Mucosa of descending colon (tissue), 3 donors: ENCODE results near the gene CCDC112. TPM values are rescaled to one million over a fixed set of nuclear protein-coding genes. Genes with fewer than 3 reads are reported as not detected.

Experiments used
- ATAC-seq: fragments of 200-7000 bp; cut with Tn5 transposase; one replicate; pipeline ENCODE4 v1.9.1; 2020; ENCODE audit warnings: mild to moderate bottlenecking, moderate library complexity
- DNase-seq, 3 donors: peaks; one replicate each; pipeline ENCODE4 v3.0.0-alpha.2; 2020
- H3K36me3 ChIP-seq: fragments of 200-600 bp; one replicate; pipeline ENCODE4 v1.8.0; 2021; ENCODE audit warnings: low read depth, mild to moderate bottlenecking
- H3K4me1 ChIP-seq: fragments of 200-600 bp; one replicate; pipeline ENCODE4 v1.8.0; 2021; ENCODE audit warnings: low read depth, mild to moderate bottlenecking
- H3K4me3 ChIP-seq: fragments of 200-600 bp; one replicate; pipeline ENCODE4 v1.8.0; 2021; ENCODE audit warnings: mild to moderate bottlenecking
- H3K9me3 ChIP-seq: fragments of 200-600 bp; one replicate; pipeline ENCODE4 v1.8.0; 2021; ENCODE audit warnings: mild to moderate bottlenecking
- CTCF ChIP-seq: fragments of 200-600 bp; IDR thresholded peaks from one replicate; pipeline ENCODE4 v1.8.0; 2022; ENCODE audit warnings: antibody characterized with exemption, mild to moderate bottlenecking
- intact Hi-C, 2 donors: fragments of 100-400 bp; cut with DNase I in 1 of 2; cut with micrococcal nuclease in 1 of 2; formaldehyde crosslinking; loops; one replicate each; pipeline versions ENCODE4 v1.11.0 to v1.11.1; 2022; cut with DNase I, micrococcal nuclease
- total RNA-seq, 3 donors: library from RNA; stranded (reverse); fragmentation: NEBNext Ultra II Directional in 2 of 3; extraction: Animal tissue kit (Norgen Biotek cat#: 25700) in 2 of 3; gene quantifications; one replicate each; pipeline versions ENCODE4 v1.2.1 to v1.2.4, GENCODE V29; 2021 to 2023
- donor health status: DM: no; HTN: no; CAD: no; lungs with moderate emphysema.
- donor health status: DM: no; HTN: no; CAD: no.
- donor health status: DM: no; HTN: yes; CAD: no.

CCDC112 gene
- total RNA-seq, 3 donors from 2014 or later, result 9.1 to 11.5 (median 9.2) TPM

- H3K36me3 ChIP-seq, result no peaks in the 10 kb centered on the region
- no peaks in the 10 kb centered on the region for H3K9me3 ChIP-seq
These were observed 59.4 kb downstream of the CCDC112 start for GRCh38 chr5:115237066-115237465.

DNA sequence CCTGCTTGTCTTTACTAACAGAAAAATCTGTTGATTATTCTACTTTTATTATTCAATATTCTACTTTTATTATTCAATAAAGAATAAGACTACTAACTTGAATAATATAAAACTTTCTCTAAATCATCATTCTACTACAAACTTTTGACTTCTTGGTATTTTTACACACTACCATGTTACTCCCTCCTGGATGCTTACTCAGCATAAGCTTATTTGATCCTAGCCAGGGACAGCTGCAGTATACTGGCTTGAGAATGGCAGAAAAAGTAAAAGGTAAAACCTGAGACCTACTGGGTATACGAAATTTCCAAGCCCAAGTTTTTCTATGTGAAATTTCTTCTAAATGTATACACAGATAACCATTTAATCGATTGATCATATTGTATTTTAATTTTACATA is 59.9 kb downstream of the CCDC112 start:
- ATAC-seq, result no peak
- no peaks in the 10 kb centered on the region for H3K9me3 ChIP-seq
- intact Hi-C loops, result no loop called here
- no peak overlapping the region for H3K4me3 ChIP-seq
- no peaks in the 10 kb centered on the region for H3K36me3 ChIP-seq
- no peak for DNase-seq
- no peaks in the 10 kb centered on the region for H3K4me1 ChIP-seq
- TF ChIP-seq CTCF, result no peak

More at GRCh38 chr5:115237066-115237465, 59.4 kb downstream of the CCDC112 start:
- H3K4me1 ChIP-seq, result no peaks in the 10 kb centered on the region
- intact Hi-C loops, result no loop called here
- TF ChIP-seq CTCF, result no peak
- no peak overlapping the region for H3K4me3 ChIP-seq
- ATAC-seq (no peak), DNase-seq (no peak)

DNA sequence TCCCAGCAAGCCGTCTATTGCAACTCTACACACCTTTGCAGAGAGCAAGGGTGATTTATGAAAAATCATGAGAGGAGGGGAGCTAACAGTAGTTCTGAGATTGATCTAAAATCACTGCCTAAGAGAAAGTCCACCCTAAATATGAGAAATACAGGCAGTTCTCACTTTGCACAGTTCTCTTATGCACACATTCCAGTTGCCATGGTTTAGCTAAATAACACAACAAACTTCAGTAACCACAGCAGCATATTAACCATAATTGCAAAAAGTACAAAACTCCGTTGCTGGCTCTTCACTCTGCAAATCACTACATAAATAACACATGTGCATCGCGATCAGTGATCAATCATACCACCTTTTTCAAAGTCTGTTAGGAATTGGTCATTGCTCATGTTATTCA is 64.9 kb downstream of the CCDC112 start:
- intact Hi-C loops, result no loop called here
- Histone ChIP-seq H3K4me1 (no peaks in the 10 kb centered on the region), H3K9me3 (no peaks in the 10 kb centered on the region), H3K4me3 (no peak overlapping the region), H3K36me3 (no peaks in the 10 kb centered on the region)
- ATAC-seq, result no peak
- no peak for DNase-seq
- no peak for TF ChIP-seq CTCF

GRCh38 chr5:115229606-115230005 is 66.8 kb downstream of the CCDC112 start:
- Histone ChIP-seq H3K9me3 (no peaks in the 10 kb centered on the region), H3K4me3 (no peak overlapping the region), H3K36me3 (no peaks in the 10 kb centered on the region), H3K4me1 (no peaks in the 10 kb centered on the region)
- TF ChIP-seq CTCF, result no peak
- DNase-seq (no peak), ATAC-seq (no peak)
- intact Hi-C loops, result no loop called here

GRCh38 chr5:115227281-115227680 is 69.2 kb downstream of the CCDC112 start:
- no peaks in the 10 kb centered on the region for H3K9me3 ChIP-seq
- ATAC-seq (no peak), DNase-seq (no peak)
- H3K36me3 ChIP-seq, result no peaks in the 10 kb centered on the region
- intact Hi-C loops, result no loop called here
- TF ChIP-seq CTCF, result no peak
- H3K4me1 ChIP-seq, result no peaks in the 10 kb centered on the region
- no peak overlapping the region for H3K4me3 ChIP-seq

Other genes with a start within 250 kb of the CCDC112 start
- 10 to 100 TPM; 20.6 to 45.7 (median 27.1) TPM for gene TRIM36, start 126.7 kb downstream of the CCDC112 start, total RNA-seq
- gene PGGT1B, start 33.8 kb downstream of the CCDC112 start, total RNA-seq, result 10 to 100 TPM; 62.1 to 75.8 (median 72.6) TPM
- gene FEM1C, start 248.1 kb upstream of the CCDC112 start, total RNA-seq, result 10 to 100 TPM; 31.1 to 37.7 (median 33.5) TPM